HFFc6 (cell line): ENCODE results near the gene CDC40. TPM values are rescaled to one million over a fixed set of nuclear protein-coding genes. Genes with fewer than 3 reads are reported as not detected.

ENCODE experiments used
- DNase-seq: peaks from one replicate; pipeline ENCODE4 v3.0.0-alpha.2; 2018
- H3K27ac Mint-ChIP-seq: 2 replicates; pipeline ENCODE4 v1.8.0; 2020; ENCODE audit warnings: mild to moderate bottlenecking, mixed read lengths
- H3K27me3 Mint-ChIP-seq: 2 replicates; pipeline ENCODE4 v1.8.0; 2021; ENCODE audit warnings: mild to moderate bottlenecking, moderate library complexity, mixed read lengths; ENCODE audit not compliant: insufficient read depth
- H3K36me3 Mint-ChIP-seq: 2 replicates; pipeline ENCODE4 v1.8.0; 2021; ENCODE audit warnings: low read depth, mixed read lengths
- H3K4me1 Mint-ChIP-seq: 2 replicates; pipeline ENCODE4 v1.8.0; 2020; ENCODE audit warnings: low read depth, mixed read lengths
- H3K4me3 Mint-ChIP-seq: 2 replicates; pipeline ENCODE4 v1.8.0; 2020; ENCODE audit warnings: mild to moderate bottlenecking, moderate library complexity, mixed read lengths
- H3K9me3 Mint-ChIP-seq: 2 replicates; pipeline ENCODE4 v1.8.0; 2020; ENCODE audit warnings: mild to moderate bottlenecking, mixed read lengths
- long read RNA-seq: library from polyadenylated mRNA; unstranded; transcript quantifications from one replicate; pipeline ENCODE4 v2.0.0, GENCODE V29; 2019
- total RNA-seq, 6 experiments: library from RNA; stranded (reverse); fragmentation: NEBNext Ultra II Directional; extraction: Animal tissue kit (Norgen Biotek cat#: 25700); gene quantifications; 2 replicates in 1 of 6; 3 replicates in 5 of 6; pipeline ENCODE4 v1.2.3, GENCODE V29; 2021
- TF ChIP-seq, protein P1 (sequence below): fragments of 200-600 bp; sonication (generic); IDR thresholded peaks from 2 replicates; pipeline ENCODE4 v1.5.0; 2021; ENCODE audit warnings: antibody characterized with exemption, mild to moderate bottlenecking

Gene CDC40
- total RNA-seq, result 10 to 100 TPM; 18.7 to 20.1 (median 19.6) TPM
- long read RNA-seq, transcript CDC40-201 (15 exons, 3,848 nt), result major isoform, 7 of 37 reads
- long read RNA-seq, partial matches to known transcripts, result 28 of 37 reads
- long read RNA-seq, other reads (novel, unspliced or antisense), result 2 of 37 reads

DNA sequence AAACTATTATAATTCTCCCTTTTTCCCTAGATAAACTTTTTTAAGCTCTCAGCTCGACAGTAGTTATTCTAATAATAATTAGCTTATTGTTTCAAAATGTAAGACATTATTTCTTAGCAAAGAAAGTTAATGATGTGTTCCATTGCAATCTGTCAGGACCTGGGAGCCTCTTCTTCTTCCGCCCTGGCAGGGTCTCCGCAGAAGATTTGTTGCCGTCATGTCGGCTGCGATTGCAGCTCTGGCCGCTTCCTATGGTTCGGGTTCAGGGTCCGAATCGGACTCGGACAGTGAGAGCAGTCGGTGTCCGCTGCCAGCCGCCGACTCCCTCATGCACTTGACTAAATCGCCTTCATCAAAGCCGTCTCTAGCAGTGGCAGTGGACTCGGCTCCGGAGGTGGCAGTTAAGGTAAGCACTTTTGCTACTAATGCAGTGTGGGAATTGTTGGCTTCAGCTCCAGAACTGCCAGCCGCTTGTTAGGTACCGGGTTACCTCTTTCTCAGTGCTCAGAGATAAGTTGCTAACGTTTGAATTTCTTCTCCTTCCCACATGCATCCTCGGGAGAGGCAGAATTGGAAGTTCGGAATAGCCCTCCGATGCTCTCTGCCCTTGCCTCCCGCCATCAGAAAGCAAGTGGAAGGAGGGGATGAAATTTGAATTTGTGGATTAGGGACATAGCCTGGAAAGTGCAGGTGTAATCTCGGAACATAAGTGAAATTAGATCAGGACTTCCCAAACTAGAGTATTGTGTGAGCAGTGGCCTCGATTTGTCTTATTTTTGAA is at the start of gene CDC40:
Gene CDC40, plus strand, starts transcription at position 200 of the 781 bp plus-strand sequence. Its CDS starts 18 bp downstream, at position 218.
- Mint-ChIP-seq H3K9me3 (no peaks in the 10 kb centered on the region), H3K4me3 (no peak within 1 kb of the TSS), H3K4me1 (peaks cover 13% of the 10 kb centered on the region), H3K36me3 (no peaks in the 10 kb centered on the region), H3K27me3 (peaks cover 2% of the 10 kb centered on the region; the same call in 1 of the 2 replicates), H3K27ac (no peak within 1 kb of the TSS; the same call in 1 of the 2 replicates)
- DNase-seq, result no peak
- TF ChIP-seq, protein P1, sequence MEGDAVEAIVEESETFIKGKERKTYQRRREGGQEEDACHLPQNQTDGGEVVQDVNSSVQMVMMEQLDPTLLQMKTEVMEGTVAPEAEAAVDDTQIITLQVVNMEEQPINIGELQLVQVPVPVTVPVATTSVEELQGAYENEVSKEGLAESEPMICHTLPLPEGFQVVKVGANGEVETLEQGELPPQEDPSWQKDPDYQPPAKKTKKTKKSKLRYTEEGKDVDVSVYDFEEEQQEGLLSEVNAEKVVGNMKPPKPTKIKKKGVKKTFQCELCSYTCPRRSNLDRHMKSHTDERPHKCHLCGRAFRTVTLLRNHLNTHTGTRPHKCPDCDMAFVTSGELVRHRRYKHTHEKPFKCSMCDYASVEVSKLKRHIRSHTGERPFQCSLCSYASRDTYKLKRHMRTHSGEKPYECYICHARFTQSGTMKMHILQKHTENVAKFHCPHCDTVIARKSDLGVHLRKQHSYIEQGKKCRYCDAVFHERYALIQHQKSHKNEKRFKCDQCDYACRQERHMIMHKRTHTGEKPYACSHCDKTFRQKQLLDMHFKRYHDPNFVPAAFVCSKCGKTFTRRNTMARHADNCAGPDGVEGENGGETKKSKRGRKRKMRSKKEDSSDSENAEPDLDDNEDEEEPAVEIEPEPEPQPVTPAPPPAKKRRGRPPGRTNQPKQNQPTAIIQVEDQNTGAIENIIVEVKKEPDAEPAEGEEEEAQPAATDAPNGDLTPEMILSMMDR, result no peak

DNA sequence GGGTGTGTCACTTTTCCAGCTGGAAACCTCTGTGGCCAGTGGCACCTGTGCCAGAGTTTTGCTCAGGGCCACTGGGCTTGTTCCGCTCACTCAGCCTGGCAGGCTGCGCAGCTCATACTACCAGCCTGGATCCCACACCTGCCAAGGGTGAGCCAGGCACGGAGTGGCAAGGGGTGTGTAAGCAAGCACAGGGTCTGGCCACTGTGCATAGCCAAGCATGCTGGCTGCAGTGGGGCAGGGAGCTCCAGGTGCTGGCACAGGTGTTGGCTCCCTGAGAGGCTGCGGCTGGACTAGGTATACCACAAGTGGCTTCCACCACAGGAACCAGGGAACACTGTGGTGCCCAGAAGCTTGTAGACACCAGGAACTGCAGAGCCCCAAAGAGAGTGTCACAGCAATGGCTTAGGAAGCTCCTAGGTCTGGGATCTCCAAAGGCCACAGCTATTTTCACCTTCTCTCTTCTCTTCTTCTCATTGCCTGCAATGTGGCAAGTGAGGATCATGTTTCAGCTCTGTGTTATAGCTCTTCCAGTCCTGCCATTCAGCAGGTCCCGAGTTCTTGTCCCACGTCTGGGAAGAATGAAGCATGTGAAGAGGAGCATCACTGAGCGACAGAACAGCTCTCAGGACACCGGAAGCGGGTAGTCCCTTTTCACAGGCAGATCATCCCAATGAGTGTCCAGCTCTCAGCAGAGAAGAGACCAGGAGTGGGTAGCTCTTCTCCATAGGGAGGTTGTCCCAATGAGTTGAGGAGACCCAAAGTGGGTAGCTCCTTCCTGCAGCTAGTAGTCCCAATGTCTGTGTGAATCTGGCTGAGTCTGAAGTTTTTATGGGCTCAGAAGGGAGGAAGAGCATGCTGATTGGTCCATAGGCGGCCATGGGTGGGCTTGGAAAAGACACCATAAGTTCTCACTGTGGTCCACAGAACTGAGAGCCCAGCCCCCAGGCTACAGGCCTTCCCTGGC is 42.0 kb upstream of the CDC40 start:
- Mint-ChIP-seq H3K27me3 (no peaks in the 10 kb centered on the region), H3K27ac (no peak overlapping the region), H3K36me3 (peaks cover 11% of the 10 kb centered on the region; the same call in 1 of the 2 replicates), H3K9me3 (peaks cover 4% of the 10 kb centered on the region; the same call in 1 of the 2 replicates), H3K4me1 (peaks cover 18% of the 10 kb centered on the region), H3K4me3 (no peak overlapping the region)
- TF ChIP-seq, protein P1, result no peak
- no peak for DNase-seq

DNA sequence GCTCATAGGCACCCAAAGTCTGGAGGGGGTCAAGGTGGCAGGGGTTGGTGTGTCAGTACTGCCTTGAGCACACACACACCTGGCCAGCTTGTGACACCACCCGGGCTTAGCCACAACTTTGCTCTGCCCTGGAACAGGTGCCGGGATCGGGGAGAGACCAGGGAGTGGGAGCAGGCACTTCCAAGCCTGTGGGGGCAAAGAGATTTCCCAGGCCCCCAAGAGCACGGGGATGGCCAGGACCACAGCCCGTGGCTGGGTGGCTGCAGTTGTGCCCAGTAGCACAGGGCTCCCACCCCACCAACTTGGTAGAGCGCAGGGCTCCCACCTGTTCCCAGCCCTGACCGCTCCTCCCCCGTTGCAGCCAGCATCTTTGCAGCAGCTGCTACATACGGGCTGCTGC is 41.2 kb upstream of the CDC40 start:
- H3K36me3 Mint-ChIP-seq, result peaks cover 11% of the 10 kb centered on the region; the same call in 1 of the 2 replicates
- no peak overlapping the region for H3K27ac Mint-ChIP-seq
- no peak for DNase-seq
- H3K9me3 Mint-ChIP-seq, result peaks cover 4% of the 10 kb centered on the region; the same call in 1 of the 2 replicates
- TF ChIP-seq, protein P1, result no peak
- H3K4me1 Mint-ChIP-seq, result peaks cover 18% of the 10 kb centered on the region
- no peak overlapping the region for H3K4me3 Mint-ChIP-seq
- H3K27me3 Mint-ChIP-seq, result no peaks in the 10 kb centered on the region

DNA sequence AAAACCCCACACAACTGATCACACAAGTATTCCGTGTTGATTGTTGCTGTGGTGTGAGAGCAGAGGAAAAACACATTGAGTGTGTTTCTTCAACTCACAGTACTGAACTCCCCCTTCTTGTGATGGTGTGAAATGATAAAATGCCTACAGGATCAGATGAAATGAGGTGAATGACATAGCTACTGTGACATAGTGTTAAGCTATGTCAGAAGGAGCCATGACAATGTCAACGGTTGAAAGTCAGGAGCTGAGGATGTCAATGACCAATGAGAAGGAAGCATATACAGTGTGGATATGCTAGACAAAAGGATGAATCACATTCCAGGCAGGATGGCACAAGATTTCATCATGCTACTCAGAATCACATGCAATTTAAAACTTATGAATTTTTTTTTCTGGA is 39.6 kb upstream of the CDC40 start:
- Mint-ChIP-seq H3K36me3 (peaks cover 5% of the 10 kb centered on the region; the same call in 1 of the 2 replicates), H3K27ac (peak overlapping the region; percentile 59), H3K27me3 (no peaks in the 10 kb centered on the region), H3K4me1 (peaks cover 18% of the 10 kb centered on the region), H3K4me3 (no peak overlapping the region), H3K9me3 (peaks cover 4% of the 10 kb centered on the region; the same call in 1 of the 2 replicates)
- TF ChIP-seq, protein P1, result no peak
- DNase-seq, result peak; percentile 57

DNA sequence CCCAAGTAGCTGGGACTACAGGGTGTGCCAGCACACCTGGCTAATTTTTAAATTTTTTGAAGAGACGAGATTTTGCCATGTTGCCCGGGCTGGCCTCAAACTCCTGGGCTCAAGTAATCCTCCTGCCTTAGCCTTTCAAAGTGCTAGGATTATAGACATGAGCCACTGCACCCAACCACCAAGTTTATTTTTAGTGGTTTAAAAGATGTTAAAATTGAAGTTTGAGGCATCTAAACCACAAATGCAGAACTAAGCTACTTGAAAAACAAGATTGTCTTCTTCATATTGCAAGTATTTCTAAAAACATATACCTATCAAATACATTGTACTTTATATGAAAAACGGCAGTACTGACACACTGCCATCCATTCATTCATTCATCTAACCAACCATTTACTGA is 32.4 kb upstream of the CDC40 start:
- DNase-seq, result no peak
- TF ChIP-seq, protein P1, result no peak
- Mint-ChIP-seq H3K4me1 (no peaks in the 10 kb centered on the region), H3K27me3 (no peaks in the 10 kb centered on the region), H3K9me3 (no peaks in the 10 kb centered on the region), H3K36me3 (no peaks in the 10 kb centered on the region), H3K4me3 (no peak overlapping the region), H3K27ac (no peak overlapping the region)
